Measurements from ENCODE around the gene PIGM.

Gene PIGM

GRCh38 chr1:160018900-160019299 is 12.9 kb downstream of the PIGM start:
- Mint-ChIP-seq H3K27me3 (peaks cover under 1% of the 10 kb centered on the region), H3K9me3 (no peaks in the 10 kb centered on the region), H3K4me3 (no peak overlapping the region), H3K4me1 (no peaks in the 10 kb centered on the region), H3K27ac (no peak overlapping the region)
- DNase-seq (no peak), ATAC-seq (no peak)

DNA sequence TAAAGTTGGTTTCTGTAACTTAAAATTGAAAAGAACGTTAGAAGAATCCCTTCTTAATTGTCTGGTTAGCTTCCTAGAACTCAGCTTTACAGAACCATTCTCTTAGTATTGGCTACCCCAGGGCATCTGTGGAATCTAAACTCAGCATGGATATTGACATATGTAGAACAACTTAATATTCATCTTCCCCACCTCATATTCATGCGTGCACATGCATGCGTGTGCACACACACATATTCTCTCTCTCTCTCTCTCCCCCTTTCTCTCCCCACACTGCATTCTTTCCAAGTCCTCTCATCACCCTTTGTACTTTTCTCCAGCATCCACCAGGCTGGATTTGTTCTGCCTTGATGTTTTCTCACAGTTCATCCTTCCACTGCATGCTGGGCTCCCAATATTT is 13.4 kb downstream of the PIGM start:
- ATAC-seq = no peak
- DNase-seq = no peak
- no peaks in the 10 kb centered on the region for H3K4me1 Mint-ChIP-seq
- H3K27ac Mint-ChIP-seq = no peak overlapping the region
- peaks cover 6% of the 10 kb centered on the region for H3K27me3 Mint-ChIP-seq
- no peaks in the 10 kb centered on the region for H3K9me3 Mint-ChIP-seq
- H3K4me3 Mint-ChIP-seq = no peak overlapping the region

- Mint-ChIP-seq H3K9me3 (no peaks in the 10 kb centered on the region), H3K27me3 (peaks cover 6% of the 10 kb centered on the region), H3K4me3 (no peak overlapping the region), H3K4me1 (no peaks in the 10 kb centered on the region), H3K27ac (no peak overlapping the region)
- ATAC-seq = no peak
- no peak for DNase-seq
These were observed 14.2 kb downstream of the PIGM start for GRCh38 chr1:160017592-160017991.

GRCh38 chr1:160011781-160012180 is 20.0 kb downstream of the PIGM start:
- H3K9me3 Mint-ChIP-seq = no peaks in the 10 kb centered on the region
- H3K4me1 Mint-ChIP-seq = no peaks in the 10 kb centered on the region
- no peak for ATAC-seq
- peaks cover 6% of the 10 kb centered on the region for H3K27me3 Mint-ChIP-seq
- DNase-seq = no peak
- H3K4me3 Mint-ChIP-seq = no peak overlapping the region
- H3K27ac Mint-ChIP-seq = no peak overlapping the region

- Mint-ChIP-seq H3K9me3 (no peaks in the 10 kb centered on the region), H3K27me3 (peaks cover 6% of the 10 kb centered on the region), H3K27ac (no peak overlapping the region), H3K4me1 (no peaks in the 10 kb centered on the region), H3K4me3 (no peak overlapping the region)
- DNase-seq (no peak), ATAC-seq (no peak)
These were observed 22.0 kb downstream of the PIGM start for GRCh38 chr1:160009801-160010200.

DNA sequence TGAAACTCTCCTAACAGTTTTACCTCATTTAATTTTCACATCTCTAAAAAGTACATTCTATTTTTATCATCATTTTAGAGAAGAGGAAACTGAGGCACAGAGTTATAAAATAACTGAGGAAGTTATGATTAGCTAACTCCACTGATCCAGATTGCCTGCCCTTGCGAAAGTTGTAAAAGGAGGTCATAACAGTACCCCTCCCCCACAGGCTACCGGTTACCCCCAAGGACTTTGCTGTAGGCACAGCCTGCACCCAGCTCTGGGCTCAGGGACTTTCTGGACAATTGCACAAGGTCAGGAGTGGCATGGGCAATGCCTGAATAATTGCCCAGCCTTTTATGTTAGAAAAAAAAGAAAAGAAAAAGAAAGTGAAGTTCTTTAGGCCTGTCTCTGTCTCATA is 22.7 kb downstream of the PIGM start:
- Mint-ChIP-seq H3K27me3 (peaks cover 6% of the 10 kb centered on the region), H3K4me3 (no peak overlapping the region), H3K4me1 (no peaks in the 10 kb centered on the region), H3K27ac (no peak overlapping the region), H3K9me3 (no peaks in the 10 kb centered on the region)
- DNase-seq (no peak), ATAC-seq (no peak)

DNA sequence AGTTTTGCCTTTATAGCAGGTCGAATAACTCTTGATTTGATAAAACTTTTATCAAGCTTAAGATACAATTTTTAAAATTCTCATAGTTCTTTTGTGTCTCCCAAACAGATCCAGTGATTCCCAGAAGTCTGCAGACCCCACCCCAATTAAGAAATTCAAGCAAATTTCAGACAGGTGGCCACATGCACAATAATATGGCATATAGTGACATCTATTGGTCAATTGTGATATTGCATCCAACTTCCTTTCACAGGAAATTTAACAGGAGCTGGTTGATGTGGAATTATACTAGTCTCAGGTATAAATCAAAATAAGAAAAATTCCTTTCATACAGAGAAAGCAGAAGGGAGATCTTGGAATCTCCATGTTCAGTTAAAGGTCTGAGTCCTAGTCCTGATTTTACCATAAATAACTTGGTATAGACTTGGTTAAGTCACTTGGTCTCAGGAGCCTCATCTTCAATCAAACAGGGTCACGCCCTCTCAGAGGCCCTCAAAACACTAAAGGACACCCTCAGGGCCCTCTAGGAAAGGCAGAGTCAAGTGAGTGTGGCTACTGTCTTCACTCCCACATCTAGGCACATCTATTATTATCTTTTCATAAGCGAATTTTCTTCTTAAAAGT is 24.1 kb downstream of the PIGM start:
- DNase-seq = no peak
- no peak for ATAC-seq
- no peaks in the 10 kb centered on the region for H3K9me3 Mint-ChIP-seq

GRCh38 chr1:160006312-160006940 is 25.4 kb downstream of the PIGM start:
- H3K27me3 Mint-ChIP-seq = no peaks in the 10 kb centered on the region
- no peaks in the 10 kb centered on the region for H3K9me3 Mint-ChIP-seq
- H3K4me1 Mint-ChIP-seq = no peaks in the 10 kb centered on the region
- DNase-seq (peak; percentile 59 to 75), ATAC-seq (peak; percentile 94)
- no peak overlapping the region for H3K4me3 Mint-ChIP-seq
- H3K27ac Mint-ChIP-seq = no peak overlapping the region

More for the DNA sequence above, 24.1 kb downstream of the PIGM start:
- H3K4me1 Mint-ChIP-seq = no peaks in the 10 kb centered on the region
- no peak overlapping the region for H3K27ac Mint-ChIP-seq
- no peak overlapping the region for H3K4me3 Mint-ChIP-seq
- no peaks in the 10 kb centered on the region for H3K27me3 Mint-ChIP-seq

- DNase-seq (no peak), ATAC-seq (no peak)
- H3K27me3 Mint-ChIP-seq = no peaks in the 10 kb centered on the region
- H3K4me3 Mint-ChIP-seq = no peak overlapping the region
- no peak overlapping the region for H3K27ac Mint-ChIP-seq
- H3K9me3 Mint-ChIP-seq = no peaks in the 10 kb centered on the region
- no peaks in the 10 kb centered on the region for H3K4me1 Mint-ChIP-seq
These were observed 26.7 kb downstream of the PIGM start for GRCh38 chr1:160005070-160005469.

- no peaks in the 10 kb centered on the region for H3K9me3 Mint-ChIP-seq
These were observed 27.4 kb downstream of the PIGM start for GRCh38 chr1:160004425-160004824.

GRCh38 chr1:160004001-160004400 is 27.8 kb downstream of the PIGM start:
- Mint-ChIP-seq H3K4me3 (no peak overlapping the region), H3K4me1 (no peaks in the 10 kb centered on the region), H3K27ac (no peak overlapping the region), H3K27me3 (no peaks in the 10 kb centered on the region), H3K9me3 (no peaks in the 10 kb centered on the region)
- DNase-seq (no peak), ATAC-seq (no peak)

More at GRCh38 chr1:160004425-160004824, 27.4 kb downstream of the PIGM start:
- Mint-ChIP-seq H3K4me3 (no peak overlapping the region), H3K27me3 (no peaks in the 10 kb centered on the region), H3K4me1 (no peaks in the 10 kb centered on the region), H3K27ac (no peak overlapping the region)
- no peak for DNase-seq
- ATAC-seq = no peak

DNA sequence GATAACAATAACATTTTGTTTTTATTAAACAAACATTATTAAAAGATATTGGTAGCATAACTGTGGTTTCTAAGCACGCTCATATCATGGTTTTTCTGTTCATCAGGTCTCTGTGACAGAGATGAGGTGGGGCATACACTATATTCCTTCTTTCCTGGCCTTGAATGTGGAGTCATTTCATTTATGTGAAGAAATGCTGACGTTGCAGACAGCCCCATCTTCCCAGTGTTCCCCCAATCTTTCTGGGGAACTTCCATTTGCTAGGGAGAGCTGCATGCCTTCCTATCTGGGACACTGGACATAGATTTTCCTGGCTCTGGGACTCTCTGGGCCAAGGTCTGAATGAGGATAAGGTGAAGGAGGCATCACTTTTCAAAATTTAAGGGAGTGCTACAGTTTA is 30.4 kb downstream of the PIGM start:
- H3K27me3 Mint-ChIP-seq = peaks cover 6% of the 10 kb centered on the region
- ATAC-seq (no peak), DNase-seq (no peak)
- no peaks in the 10 kb centered on the region for H3K4me1 Mint-ChIP-seq
- no peak overlapping the region for H3K27ac Mint-ChIP-seq
- no peak overlapping the region for H3K4me3 Mint-ChIP-seq
- no peaks in the 10 kb centered on the region for H3K9me3 Mint-ChIP-seq

DNA sequence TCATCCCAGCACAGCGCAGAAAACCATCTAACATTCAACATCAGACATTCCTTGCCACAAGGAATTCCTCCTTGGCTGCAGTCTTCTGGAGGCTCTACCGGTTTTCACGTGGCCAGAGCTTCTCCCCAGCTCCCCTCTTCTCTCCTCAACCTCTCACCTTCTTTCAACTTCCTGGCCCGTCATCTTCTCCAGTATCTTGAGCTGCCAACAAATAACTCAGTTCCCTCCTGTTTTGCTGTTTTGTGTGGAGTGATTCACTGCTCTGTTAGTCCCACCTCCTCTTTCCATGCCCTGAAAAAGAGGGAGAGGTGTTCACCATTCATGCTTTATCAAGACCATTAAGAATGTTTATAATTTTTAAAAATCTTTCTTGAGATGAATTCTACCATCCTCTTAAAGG is 32.6 kb downstream of the PIGM start:
- ATAC-seq = no peak

GRCh38 chr1:159996653-159997052 is 35.1 kb downstream of the PIGM start:
- Mint-ChIP-seq H3K4me1 (no peaks in the 10 kb centered on the region), H3K4me3 (no peak overlapping the region), H3K27me3 (peaks cover 9% of the 10 kb centered on the region), H3K9me3 (no peaks in the 10 kb centered on the region), H3K27ac (no peak overlapping the region)
- DNase-seq (no peak), ATAC-seq (no peak)

More for the DNA sequence above, 32.6 kb downstream of the PIGM start:
- Mint-ChIP-seq H3K9me3 (no peaks in the 10 kb centered on the region), H3K4me1 (no peaks in the 10 kb centered on the region), H3K4me3 (no peak overlapping the region), H3K27me3 (peaks cover 9% of the 10 kb centered on the region), H3K27ac (no peak overlapping the region)
- DNase-seq = no peak

DNA sequence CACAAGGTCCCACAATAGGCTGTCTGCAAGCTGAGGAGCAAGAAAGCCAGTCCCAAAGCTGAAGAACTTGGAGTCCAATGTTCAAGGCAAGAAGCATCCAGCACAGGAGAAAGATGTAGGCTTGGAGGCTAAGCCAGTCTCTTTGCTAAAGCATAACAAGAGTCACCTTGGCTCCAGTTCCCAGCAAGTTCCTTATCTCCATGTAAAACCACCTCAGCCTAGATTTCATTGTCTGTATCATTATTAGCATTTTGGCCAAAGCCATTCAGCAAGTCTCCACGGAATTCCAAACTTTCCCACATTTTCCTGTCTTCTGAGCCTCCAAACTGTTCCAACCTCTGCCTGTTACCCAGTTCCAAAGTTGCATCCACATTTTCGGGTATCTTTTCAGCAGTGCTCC is 36.9 kb downstream of the PIGM start:
- Mint-ChIP-seq H3K9me3 (no peaks in the 10 kb centered on the region), H3K4me1 (no peaks in the 10 kb centered on the region), H3K27ac (no peak overlapping the region), H3K27me3 (peaks cover 9% of the 10 kb centered on the region), H3K4me3 (no peak overlapping the region)
- DNase-seq = no peak
- no peak for ATAC-seq

GRCh38 chr1:159993911-159994310 is 37.9 kb downstream of the PIGM start:
- Mint-ChIP-seq H3K27ac (no peak overlapping the region), H3K4me1 (no peaks in the 10 kb centered on the region), H3K4me3 (no peak overlapping the region), H3K9me3 (no peaks in the 10 kb centered on the region), H3K27me3 (peaks cover 9% of the 10 kb centered on the region)
- DNase-seq (no peak), ATAC-seq (no peak)

- Mint-ChIP-seq H3K4me3 (no peak overlapping the region), H3K9me3 (no peaks in the 10 kb centered on the region), H3K27ac (peak overlapping the region in 1 of 2 donors; percentile 65), H3K27me3 (peaks cover 19% of the 10 kb centered on the region), H3K4me1 (no peaks in the 10 kb centered on the region)
- ATAC-seq = no peak
- no peak for DNase-seq
These were observed 39.6 kb downstream of the PIGM start for GRCh38 chr1:159992161-159992560.

Measured in stimulated activated naive CD8-positive, alpha-beta T cell treated with anti-CD3 and anti-CD28 coated beads, Interleukin-15, amount 100 ng/mL, for 72 hours (primary cell).